Measurements from ENCODE around the gene BICDL2. TPM values are rescaled to one million over a fixed set of nuclear protein-coding genes. Genes with fewer than 3 reads are reported as not detected.
A peak's percentile ranks its signal among the peaks of the same experiment; 100 is the strongest.
"Not testable (repeated sequence)": the region's sequence is repeated elsewhere in the genome, so short reads cannot be mapped to it uniquely, and the experiment has no call there.

Gene BICDL2
- total RNA-seq = 10 to 100 TPM in 2 of 3 donors, not detected in 1; 31.5 to 50.1 TPM

DNA sequence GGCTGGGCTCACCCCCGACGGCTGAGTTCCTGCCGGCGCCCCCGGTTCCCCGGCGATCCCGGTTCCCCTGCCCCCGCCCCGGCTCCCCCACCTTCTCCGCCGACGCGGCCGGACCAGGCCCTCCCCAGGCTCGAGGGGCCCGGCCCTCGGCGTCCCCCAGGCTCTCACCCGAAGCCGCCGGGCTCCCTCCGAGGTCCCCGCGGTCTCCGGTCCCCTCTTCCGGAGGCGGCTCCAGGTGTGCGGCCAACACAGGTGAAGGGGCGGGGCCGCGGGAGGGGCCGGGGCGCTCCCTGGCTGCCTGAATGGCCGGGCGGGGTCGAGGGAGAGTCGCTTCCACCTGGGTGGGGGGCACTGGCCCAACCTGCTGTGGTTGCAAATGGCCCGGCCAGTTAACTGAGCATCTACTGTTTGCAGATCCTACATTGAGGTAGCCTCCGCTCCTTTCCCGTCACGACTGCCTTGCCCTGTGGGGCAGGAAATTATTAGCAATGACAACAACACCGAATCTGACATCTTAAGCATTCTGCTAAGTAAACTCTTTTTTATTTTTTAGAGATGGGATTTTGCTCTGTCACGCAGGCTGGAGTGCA is at the start of gene BICDL2:
Gene BICDL2 (minus strand): TSS at position 219 of the 590 bp plus-strand sequence. CDS start 1,448 bp downstream, outside the sequence.
- no peak for DNase-seq (ENCODE audit: low spot score in 2 of 2)
- intact Hi-C loops (cut with DNase I; ENCODE audit: low total_unique reads) = no loop called here
- TF ChIP-seq POLR2A (IDR thresholded peaks at IDR 0.05) (no peak), POLR2AphosphoS5 (IDR thresholded peaks at IDR 0.05) (no peak)
- TF ChIP-seq, protein P1, sequence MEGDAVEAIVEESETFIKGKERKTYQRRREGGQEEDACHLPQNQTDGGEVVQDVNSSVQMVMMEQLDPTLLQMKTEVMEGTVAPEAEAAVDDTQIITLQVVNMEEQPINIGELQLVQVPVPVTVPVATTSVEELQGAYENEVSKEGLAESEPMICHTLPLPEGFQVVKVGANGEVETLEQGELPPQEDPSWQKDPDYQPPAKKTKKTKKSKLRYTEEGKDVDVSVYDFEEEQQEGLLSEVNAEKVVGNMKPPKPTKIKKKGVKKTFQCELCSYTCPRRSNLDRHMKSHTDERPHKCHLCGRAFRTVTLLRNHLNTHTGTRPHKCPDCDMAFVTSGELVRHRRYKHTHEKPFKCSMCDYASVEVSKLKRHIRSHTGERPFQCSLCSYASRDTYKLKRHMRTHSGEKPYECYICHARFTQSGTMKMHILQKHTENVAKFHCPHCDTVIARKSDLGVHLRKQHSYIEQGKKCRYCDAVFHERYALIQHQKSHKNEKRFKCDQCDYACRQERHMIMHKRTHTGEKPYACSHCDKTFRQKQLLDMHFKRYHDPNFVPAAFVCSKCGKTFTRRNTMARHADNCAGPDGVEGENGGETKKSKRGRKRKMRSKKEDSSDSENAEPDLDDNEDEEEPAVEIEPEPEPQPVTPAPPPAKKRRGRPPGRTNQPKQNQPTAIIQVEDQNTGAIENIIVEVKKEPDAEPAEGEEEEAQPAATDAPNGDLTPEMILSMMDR (IDR thresholded peaks at IDR 0.05) = no peak
- Histone ChIP-seq H3K27me3 (peaks cover 0 to 40% of the 10 kb centered on the region in 2 donors), H3K27ac (peak within 1 kb of the TSS; percentile 76 to 91), H3K4me3 (peak within 1 kb of the TSS in 2 of 3 donors; percentile 64 to 66), H3K9me3 (no peaks in the 10 kb centered on the region), H3K36me3 (no peaks in the 10 kb centered on the region), H3K4me1 (peaks cover 0 to 4% of the 10 kb centered on the region in 2 donors)

DNA sequence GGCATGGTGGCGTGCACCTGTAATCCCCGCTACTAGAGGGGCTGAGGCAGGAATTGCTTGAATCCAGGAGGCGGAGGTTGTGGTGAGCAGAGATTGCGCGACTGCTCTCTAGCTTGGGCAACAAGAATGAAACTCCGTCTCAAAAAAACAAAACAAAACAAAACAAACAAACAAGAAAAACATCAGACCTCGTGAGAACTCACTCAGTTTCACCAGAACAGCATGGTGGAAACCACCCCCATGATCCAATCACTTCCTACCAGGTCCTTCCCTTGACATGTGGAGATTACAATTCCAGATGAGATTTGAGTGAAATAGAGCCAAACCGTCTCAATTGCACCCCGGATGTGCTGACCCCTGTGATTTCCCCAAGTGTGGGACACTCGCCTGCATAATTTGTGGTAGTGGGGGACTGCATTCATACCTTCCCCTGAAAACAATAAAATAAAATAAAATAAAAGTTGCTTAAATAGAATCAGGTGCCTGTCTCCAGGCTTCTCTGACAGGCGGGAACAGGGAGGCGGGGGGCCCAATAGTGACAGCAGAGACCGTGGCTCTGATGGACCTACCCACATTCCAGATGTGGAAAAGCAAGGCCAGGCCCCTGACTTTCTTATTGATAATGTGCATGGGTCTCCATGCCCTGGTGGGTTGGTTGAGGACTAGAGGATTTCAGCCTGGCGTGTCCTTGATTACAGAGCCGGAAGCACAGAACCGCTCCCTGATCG is 49.3 kb upstream of the BICDL2 start:
- TF ChIP-seq POLR2A (IDR thresholded peaks at IDR 0.05) (no peak), POLR2AphosphoS5 (IDR thresholded peaks at IDR 0.05) (no peak)
- TF ChIP-seq, protein P1 (IDR thresholded peaks at IDR 0.05) = no peak
- Histone ChIP-seq H3K36me3 (no peaks in the 10 kb centered on the region), H3K27ac (peak overlapping the region in 1 of 2 donors; percentile 68), H3K4me3 (peak overlapping the region; percentile 16 to 48 (median 20)), H3K4me1 (no peaks in the 10 kb centered on the region), H3K27me3 (peaks cover 0 to under 1% of the 10 kb centered on the region in 2 donors), H3K9me3 (no peaks in the 10 kb centered on the region)
- intact Hi-C loops (cut with DNase I; ENCODE audit: low total_unique reads) = no loop called here
- no peak for DNase-seq (ENCODE audit: low spot score in 2 of 2)

- Histone ChIP-seq H3K4me3 (no peak overlapping the region), H3K4me1 (no peaks in the 10 kb centered on the region), H3K9me3 (no peaks in the 10 kb centered on the region), H3K36me3 (no peaks in the 10 kb centered on the region), H3K27me3 (no peaks in the 10 kb centered on the region), H3K27ac (no peak overlapping the region)
- DNase-seq (ENCODE audit: low spot score in 2 of 2) = no peak
- TF ChIP-seq, protein P1 (IDR thresholded peaks at IDR 0.05) = no peak
- TF ChIP-seq POLR2A (IDR thresholded peaks at IDR 0.05) (no peak), POLR2AphosphoS5 (IDR thresholded peaks at IDR 0.05) (no peak)
- intact Hi-C loops (cut with DNase I; ENCODE audit: low total_unique reads) = no loop called here
Measured at GRCh38 chr16:3084969-3085670, 48.4 kb upstream of the BICDL2 start.

GRCh38 chr16:3084491-3084890 is 47.7 kb upstream of the BICDL2 start:
- Histone ChIP-seq H3K4me3 (no peak overlapping the region), H3K9me3 (no peaks in the 10 kb centered on the region), H3K36me3 (no peaks in the 10 kb centered on the region), H3K27me3 (no peaks in the 10 kb centered on the region), H3K4me1 (no peaks in the 10 kb centered on the region), H3K27ac (no peak overlapping the region)
- intact Hi-C loops (cut with DNase I; ENCODE audit: low total_unique reads) = no loop called here
- no peak for DNase-seq (ENCODE audit: low spot score in 2 of 2)
- TF ChIP-seq POLR2AphosphoS5 (IDR thresholded peaks at IDR 0.05) (no peak), POLR2A (IDR thresholded peaks at IDR 0.05) (no peak)
- TF ChIP-seq, protein P1 (IDR thresholded peaks at IDR 0.05) = no peak

DNA sequence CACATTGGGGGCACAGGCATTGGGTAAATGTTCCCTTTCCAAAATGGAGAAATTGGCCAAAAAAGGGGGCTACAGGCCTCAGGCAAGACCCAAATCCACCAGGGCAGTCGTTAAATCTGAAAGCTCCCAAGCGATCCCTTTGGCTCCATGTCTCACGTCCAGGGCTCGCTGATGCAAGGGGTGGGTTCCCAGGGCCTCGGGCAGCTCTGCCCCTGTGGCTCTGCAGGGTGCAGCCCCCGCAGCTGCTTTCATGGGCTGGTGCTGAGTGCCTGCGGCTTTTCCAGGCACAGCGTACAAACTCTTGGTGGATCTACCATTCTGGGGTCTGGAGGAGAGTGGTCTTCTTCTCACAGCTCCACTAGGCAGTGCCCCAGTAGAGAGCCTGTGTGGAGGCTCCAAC is 46.7 kb upstream of the BICDL2 start:
- intact Hi-C loops (cut with DNase I; ENCODE audit: low total_unique reads); H3K36me3 ChIP-seq; H3K27me3 ChIP-seq; DNase-seq (ENCODE audit: low spot score in 2 of 2); H3K27ac ChIP-seq; H3K4me1 ChIP-seq; H3K4me3 ChIP-seq; H3K9me3 ChIP-seq: not testable (repeated sequence)

GRCh38 chr16:3081957-3082356 is 45.2 kb upstream of the BICDL2 start:
- H3K27me3 ChIP-seq; H3K4me1 ChIP-seq; DNase-seq (ENCODE audit: low spot score in 2 of 2); H3K4me3 ChIP-seq; H3K27ac ChIP-seq; H3K9me3 ChIP-seq; H3K36me3 ChIP-seq; intact Hi-C loops (cut with DNase I; ENCODE audit: low total_unique reads): not testable (repeated sequence)

All from breast epithelium (tissue), 4 donors.